ENCODE results near the gene ANKMY2.
A peak's percentile ranks its signal among the peaks of the same experiment; 100 is the strongest.
"Not testable (repeated sequence)": the region's sequence is repeated elsewhere in the genome, so short reads cannot be mapped to it uniquely, and the experiment has no call there.

The ANKMY2 gene

DNA sequence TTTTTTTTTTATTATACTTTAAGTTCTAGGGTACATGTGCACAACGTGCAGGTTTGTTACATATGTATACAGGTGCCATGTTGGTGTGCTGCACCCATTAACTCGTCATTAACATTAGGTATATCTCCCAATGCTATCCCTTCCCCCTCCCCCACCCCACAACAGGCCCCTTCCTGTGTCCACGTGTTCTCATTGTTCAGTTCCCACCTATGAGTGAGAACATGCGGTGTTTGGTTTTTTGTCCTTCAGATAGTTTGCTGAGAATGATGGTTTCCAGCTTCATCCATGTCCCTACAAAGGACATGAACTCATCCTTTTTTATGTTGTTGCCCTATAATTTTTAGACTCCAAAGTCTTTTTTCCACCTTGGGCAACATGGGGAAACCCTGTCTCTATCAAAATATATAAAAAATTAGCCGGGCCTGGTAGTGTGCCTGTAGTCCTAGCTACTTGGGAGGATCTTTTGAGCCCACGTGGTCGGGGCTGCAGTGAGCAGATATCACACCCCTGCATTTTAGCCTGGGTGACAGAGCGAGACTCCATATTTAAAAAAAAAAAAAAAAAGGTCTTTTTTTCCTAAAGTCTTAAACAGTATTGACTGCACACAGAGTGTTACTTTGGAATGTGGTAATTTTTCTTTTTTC lies 14.4 kb upstream of the ANKMY2 start:
- not testable (repeated sequence) for DNase-seq (ENCODE audit: low read depth in 2 of 2)

DNA sequence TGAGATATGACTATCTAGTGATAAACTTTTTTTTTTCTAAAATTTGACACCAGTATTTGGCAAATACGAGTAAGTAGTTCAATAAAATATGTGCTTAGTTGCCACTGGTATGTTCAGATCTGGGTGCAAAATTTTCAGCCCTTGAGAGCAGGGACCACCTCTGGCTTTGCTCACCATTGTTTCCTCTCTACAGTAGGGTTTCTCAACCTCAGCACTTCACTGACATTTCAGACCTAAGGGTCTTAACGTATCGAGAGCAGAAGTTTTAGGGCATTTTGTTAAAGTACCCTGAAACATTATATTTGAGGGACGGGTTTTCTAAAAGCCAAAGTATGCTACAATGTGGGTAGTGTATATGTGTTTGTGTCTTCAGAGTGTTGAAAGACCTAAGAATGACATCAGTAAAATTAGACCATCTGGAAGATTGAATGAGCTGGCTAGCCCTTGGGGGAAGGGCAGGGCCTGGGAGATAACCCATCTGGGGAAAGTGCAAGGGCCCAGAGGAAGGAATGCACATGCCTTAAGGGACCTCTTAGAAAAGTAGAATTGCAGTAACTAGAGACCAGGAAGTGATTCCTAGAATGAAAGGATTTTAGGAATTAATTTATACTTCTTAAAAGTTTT lies 12.2 kb upstream of the ANKMY2 start:
- DNase-seq (ENCODE audit: low read depth in 2 of 2), result no peak

DNA sequence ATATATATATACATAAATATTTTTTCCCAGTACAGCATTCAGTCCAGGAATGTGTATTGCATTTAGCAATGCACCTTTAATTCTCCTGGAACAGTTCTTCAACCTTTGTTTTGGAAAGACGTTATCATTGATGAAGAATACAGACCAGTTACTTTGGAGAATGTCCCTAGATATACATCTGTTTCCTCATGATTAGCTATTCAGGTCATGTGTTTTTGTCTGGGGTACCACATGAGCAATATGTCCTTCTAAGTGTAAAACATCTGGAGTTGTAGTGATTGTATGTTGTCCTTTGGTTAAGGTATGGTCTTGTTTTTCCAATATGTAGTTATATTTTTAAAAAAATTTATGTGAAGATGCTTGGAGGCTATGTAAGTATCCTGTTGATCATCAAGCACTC lies 10.6 kb upstream of the ANKMY2 start:
- DNase-seq (ENCODE audit: low read depth in 2 of 2), result no peak

DNA sequence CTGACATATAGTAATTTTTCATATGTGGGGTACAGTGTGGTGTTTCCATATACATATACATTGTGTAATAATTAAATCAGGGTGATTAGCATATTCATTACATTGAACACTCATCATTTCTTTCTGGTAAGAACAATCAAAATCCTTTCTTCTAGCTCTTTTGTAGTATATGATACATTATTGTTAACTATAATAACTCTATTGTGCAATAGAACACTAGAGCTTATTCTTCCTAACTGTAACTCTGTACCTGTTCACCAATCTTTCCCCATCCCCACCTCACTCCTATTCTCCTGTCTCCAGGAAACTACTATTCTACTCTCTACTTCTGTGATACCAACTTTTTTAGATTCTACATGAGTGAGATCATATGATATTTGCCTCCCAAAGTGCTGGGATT lies 9.8 kb upstream of the ANKMY2 start:
- no peak for DNase-seq (ENCODE audit: low read depth in 2 of 2)

DNA sequence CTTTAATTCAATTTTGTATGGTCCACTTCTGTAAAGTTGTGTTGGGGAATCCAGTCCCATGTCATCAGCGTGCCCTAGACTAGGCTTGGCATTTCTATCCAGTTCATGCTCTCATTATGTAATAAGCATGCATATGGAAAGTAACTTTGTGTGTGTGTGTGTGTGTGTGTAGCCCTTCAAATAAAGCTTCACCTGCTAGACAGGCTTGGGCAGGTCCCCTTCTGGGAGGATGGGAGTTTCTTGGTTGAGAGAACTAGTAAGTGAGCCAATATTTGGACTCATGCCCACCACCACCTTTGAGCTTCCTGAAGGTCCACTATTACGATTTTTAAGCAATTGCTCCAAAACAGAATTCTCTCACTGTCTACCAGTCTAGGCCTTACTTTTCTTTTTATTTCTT lies 7.3 kb upstream of the ANKMY2 start:
- DNase-seq (ENCODE audit: low read depth in 2 of 2), result no peak

DNA sequence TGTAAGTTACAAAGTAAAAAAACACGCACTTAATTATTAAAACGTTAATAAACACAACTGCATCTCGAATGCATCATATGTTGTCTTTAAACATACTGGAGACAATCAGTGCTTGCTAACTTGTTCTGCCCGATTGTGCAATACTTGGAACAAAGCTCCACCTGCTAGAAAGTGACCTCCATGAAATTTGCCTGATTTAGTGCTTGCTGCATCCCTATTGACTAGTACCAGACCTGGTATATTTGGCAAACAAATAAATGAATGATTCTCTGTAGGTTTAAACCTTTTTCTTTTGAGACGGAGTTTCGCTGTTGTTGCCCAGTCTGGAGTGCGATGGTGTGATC lies 6.7 kb upstream of the ANKMY2 start:
- DNase-seq (ENCODE audit: low read depth in 2 of 2), result no peak

DNA sequence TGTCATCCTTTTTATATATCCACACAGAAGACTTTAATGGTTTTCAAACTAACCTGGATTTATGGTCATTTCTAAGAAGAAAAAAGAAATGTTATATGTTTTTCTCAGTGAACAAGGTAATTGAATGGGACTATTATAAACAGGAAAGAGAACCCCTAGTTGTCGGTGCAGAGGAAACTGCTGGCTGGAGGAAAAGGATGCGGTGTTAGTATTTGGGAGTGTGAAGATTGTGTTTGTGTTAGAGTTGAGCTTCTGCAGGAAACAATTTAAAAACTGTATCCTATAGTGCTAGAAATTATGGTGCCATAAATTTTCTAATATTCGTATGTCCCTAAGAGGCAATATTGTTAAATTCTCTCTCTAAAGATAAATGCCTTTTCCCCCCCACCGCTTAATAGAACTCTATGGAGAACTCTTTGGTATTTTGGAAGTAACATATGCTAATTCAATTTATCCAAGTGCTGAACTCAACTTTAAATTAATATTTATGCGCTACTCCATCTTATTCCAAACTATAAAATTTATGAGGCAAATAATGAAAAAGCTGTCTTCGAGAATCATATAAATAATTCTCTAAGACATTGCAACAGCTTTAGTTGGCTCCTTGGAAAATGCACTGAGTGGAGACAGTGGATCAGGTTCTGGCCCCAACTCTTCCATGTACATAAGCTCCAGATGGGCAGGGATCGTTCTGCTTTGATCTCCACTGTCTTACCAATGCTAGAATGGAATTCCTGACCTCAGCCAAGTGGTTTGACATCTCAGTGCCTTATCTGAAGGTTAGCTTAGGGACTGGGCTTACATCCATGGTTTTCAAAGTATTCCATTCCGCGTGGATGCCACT lies 6.1 kb upstream of the ANKMY2 start:
- no peak for DNase-seq (ENCODE audit: low read depth in 2 of 2)

DNA sequence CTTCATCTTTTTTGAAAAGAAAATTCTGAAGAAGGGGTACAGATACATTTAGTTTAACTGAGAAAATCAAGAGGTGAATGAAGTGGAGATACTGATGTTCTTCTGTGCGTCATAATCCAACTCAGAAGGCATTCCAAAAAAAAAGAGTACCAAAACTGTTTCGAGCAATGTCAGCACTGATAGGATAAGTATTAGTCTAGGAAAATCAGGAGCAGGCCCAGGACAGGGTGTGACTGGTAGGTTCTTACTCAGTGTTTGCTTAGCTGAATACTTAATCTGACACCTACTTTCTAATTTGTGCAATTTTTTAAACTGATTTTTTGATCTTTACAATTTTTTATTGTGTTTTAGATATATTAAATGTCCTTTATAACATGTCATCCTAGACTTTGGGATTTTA lies 4.7 kb upstream of the ANKMY2 start:
- no peak for DNase-seq (ENCODE audit: low read depth in 2 of 2)

DNA sequence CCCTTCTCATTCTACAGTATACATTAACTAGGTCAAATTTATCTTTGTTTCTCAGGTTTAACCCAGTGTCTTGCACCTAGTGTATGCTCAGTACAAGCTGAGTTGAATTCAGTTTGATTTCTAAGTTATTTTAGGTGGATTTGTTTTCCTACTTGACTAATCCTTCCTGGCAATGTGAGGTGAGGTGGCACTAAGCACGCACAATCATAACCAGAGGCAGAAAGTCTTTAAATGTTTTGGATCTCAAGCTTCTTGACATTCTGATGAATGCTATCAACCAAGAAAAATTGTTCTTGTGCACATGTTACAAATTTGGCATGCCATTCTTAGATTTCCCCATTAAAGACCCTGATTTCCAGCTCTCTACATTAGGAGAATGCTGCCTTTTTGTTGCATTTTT lies 3.6 kb upstream of the ANKMY2 start:
- no peak for DNase-seq (ENCODE audit: low read depth in 2 of 2)

DNA sequence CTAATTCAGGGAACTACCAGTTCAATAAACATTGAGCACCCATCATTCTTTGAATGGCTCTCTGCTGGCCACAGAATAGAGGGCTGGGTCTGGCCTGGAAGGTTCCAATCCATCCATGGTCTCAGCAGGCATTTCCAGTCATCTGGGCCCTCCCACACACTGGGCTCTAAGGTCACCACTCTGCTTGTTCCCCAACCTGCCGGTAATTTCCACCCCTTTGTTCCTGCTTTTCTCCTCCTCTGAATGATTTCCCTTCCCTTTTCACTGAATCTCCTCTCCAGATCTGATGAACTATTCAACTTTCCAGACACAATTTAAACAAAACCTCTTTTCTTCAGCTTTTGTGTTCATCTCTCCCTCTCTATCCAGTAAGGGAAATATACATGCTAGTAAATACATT lies 3.0 kb upstream of the ANKMY2 start:
- no peak for DNase-seq (ENCODE audit: low read depth in 2 of 2)

DNA sequence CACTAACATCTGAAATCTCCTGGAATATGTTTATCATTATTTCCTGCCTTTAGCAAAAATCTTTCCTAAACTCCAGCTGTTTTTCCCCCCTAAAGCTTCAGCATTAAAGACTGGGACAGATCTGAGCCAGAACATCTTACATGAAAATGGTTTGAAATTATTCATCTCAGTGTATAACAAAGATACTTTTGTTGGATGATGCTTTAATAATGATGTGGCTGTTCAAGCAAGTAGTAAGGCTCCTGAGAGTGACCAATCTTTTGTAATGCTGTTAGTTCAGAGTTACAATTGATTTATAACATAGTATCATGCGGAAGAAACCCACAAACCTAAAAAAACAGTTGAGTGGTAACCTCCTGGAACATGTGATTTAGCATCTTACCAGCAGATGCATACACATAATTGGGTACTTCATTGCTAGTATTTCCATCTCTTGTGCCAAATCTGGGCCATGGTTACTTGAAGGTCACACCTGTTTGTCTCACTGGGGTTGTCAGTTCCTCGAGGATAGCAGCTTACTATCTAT lies 1.9 kb upstream of the ANKMY2 start:
- DNase-seq (ENCODE audit: low read depth in 2 of 2), result no peak

DNA sequence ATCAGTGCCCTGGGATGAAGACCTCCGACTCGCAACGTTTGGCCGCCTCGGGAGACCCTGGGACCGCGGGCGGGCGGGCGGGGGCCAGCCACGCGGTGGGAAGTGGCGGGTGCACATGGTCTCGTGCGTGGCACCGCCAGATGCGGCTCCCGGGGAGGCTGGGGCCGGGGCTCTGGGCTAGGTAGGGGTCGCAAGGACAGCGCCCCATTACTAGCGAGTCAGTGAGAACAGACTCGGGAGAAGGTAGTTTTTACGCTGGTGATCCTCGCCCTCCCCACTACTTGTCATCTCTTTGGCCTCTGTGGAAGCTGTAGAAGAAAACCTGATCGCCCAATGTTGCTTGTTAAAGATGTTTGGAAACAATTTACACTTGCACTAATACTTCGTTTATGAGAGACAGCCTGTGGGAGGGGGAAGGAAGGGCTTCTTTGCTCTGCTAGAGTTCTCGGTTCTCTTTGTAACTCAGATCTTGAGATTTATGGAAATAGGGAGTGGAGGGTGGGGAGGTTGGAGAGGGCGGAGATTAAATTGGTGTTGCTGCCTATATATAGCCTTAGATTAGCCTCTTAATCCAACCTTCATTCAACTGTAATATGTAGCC lies 1.0 kb upstream of the ANKMY2 start:
- DNase-seq (ENCODE audit: low read depth in 2 of 2), result peak; percentile 14 to 34

DNA sequence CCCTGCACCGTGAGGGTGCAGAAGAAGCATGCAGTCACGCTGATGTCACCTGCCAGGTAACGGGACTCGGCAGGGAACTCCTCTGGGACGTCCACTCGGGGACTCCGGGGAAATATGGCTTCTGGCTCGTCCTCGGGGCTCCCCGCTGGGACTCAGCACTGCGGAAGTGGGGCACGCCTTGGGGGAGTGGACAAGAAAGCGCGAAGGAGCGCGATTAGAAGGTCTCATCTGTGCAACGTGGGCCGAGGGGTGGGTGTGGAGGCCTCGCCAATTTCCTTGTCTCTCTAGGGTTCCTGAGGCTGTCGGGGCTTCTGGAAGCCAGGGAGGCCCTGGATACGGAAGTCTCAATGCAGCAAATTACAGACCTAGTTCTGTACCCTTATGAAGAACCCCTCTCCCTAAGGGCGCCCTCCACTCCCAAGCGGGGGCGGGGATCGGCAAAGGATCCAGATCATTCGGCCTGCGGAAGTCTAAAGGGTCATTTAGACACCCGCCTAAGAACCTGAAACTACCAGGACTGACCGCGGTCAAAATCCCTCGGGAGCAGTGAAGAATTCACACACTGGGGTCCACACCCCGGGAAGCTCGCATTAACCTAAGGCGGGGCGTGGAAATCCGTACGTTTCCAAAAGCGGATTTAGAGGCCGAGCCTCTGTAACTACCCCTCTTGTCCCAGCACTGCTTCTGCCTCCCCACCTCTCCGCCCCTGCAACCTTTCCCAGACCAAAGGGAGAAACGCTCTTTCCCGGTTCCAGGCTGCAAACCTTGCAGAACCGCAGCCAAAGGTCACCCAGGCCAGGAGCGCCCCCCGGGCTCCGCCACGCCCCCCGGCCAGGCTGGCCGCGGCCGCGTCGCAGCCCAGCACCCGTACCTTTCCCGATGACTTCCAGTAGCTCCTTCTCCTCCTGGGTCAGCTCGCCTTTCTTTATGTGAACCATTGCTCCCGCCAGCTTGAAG lies 640 bp downstream of the ANKMY2 start:
- DNase-seq (ENCODE audit: low read depth in 2 of 2), result peak; percentile 24 to 44

DNA sequence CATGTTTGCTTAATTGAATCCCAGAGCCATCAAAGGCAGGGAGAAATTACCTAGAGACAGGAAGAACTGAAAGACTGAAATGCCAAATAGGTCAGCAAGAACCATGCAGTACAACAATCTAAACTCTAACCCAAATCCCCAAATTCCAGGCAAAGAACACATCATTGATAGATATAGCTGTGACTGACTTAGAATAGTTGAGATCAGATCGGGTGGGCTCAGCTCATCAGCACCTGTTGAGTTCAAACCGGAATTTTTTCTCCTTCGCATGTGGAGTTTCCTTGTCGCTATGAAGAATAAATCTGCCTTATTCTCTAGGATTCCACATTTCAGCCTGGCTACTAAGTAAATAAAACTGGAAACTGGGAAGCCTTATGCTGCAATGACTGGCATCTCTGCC lies 1.4 kb downstream of the ANKMY2 start:
- no peak for DNase-seq (ENCODE audit: low read depth in 2 of 2)

DNA sequence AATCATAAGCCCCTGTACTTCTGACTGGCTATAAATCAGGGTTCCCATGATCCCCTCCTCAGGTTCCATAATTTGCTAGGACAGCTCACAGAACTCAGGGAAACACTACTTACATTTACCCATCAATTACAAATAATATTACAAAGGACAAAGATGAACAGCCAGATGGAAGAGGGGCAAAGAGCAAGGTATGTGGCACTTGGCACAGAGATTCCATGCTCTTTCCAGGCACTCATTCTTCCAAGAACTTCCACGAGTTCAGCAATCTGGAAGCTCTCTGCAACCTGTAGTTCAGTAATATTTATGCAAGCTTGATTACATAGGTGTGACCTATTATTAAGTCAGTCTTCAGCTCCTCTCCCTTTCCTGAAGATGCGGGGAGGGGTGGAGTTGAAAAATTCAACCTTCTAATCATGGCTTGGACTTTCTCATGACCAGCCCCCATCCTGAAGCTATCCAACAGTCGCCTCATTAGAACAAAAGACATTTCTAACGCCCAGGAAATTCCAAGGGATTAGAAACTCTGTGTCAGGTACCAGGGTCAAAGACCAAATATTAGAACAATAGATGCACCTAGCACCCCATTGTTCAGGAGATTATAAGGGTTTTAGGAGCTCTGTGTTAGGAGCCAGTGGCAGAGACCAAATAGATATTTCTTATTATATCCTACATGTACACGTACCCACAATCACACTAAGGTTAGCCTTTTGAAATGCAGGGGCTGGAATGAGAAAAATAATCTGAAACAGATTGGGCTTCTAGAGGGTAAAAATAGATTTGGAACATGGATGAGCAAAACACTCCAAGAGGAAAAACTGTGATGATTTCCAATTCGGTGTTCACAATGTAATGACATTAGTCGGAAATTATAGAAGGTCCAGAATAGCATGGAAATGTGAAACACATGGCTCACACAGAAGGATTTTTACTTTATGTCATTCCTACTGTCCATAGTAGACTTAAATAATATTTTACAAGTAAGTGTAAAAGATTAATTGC lies 7.0 kb downstream of the ANKMY2 start:
- DNase-seq (ENCODE audit: low read depth in 2 of 2), result no peak

DNA sequence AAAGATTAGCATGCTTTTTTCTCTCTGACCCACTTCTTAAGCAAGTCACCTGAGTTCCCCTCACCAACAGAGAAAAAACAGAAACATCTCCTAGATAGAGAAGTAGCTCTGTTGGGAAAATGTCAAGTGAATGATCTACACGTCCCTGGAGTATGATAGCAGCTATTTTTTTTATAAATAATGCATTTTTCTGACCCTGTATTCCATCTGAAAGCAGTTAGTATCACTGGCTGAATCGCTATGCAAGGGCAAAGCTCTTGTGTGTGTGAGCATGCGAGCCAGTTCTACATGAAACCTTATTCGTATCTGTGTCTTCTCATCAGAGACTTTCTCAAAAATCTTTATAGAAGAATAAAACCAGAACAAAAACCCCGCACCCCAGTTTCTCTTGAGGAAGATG lies 8.2 kb downstream of the ANKMY2 start:
- no peak for DNase-seq (ENCODE audit: low read depth in 2 of 2)

DNA sequence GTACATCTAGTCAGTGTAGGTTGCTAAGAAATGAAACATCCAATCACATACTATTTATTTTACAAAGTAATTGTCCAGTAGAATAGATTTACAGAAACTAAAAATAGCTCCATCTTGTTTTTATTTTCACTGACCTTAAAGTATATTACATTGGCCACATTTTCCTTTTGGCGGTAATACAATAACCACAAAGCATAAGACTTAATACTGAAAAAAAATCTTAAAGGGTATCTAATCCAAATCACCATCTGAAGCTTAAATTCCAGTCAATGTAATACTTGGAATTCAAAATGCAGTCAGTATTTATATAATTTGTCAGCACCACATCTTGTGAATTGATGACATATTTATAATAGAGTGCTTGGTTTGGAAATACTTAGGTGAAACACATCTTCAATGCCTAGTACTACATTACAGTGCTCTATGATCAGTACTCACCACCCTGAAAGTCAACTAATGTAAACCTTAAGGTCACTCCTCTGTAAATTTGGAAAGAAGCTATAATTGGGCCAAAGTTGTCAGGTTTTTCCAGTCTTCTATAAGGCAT lies 8.9 kb downstream of the ANKMY2 start:
- DNase-seq (ENCODE audit: low read depth in 2 of 2), result no peak

DNA sequence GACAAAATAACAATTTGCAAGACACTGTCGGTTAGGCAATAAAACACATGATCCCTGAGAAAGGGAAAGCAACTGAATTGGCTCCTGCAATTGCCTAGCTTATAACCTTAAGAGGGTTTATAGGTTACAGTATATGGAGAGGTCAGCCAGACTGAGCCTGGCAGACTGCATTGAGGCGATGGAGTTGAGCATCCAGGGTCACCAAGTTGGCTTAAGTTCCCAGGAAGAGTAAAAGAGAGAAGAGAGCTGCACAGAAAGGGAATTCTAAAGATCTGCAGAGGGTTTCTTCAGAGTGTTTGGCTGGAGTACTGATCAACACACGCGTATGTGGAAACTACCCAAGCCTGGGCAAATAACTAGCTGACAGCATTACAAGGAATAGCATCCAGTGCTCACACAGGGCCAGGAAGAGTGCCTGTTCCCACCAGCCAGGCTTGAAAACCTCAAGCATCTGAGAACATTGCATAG lies 11.2 kb downstream of the ANKMY2 start:
- no peak for DNase-seq (ENCODE audit: low read depth in 2 of 2)

DNA sequence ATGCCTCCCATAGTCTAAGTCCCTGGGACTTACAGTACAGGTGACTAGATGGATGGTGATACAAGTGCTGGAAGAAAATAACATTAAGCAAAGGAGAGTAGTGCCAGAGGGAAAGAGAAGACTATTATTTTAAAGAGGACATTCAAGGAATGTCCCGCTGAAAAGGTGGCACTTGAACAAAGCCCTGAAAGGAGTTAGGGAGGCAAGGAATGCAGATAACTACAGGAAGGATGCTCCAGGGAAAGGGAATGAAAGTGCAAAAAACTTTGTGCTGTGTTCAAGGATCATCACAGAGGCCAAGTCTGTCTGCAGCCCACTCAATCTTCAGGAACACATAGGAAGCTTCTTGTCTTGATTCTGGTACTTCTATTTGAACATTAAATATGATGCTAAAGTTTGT lies 14.9 kb downstream of the ANKMY2 start:
- no peak for DNase-seq (ENCODE audit: low read depth in 2 of 2)

DNA sequence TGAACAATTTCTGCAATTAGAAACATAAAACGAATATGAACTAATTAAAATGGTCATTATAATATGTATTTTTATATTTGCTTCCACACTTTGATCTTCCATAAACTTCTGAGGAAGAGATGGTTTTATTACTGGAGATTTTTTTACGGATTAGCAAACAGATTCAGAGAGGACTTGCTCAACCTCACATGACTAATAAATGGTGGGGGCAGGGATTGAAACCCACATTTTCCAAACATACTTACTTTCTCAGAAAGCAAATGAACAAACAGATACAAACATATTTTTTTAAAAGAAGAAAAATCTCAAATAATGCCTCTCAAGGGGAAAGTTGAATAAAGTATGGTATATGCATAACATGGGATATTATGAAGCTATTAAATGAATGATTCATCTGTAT lies 18.3 kb downstream of the ANKMY2 start:
- DNase-seq (ENCODE audit: low read depth in 2 of 2), result no peak

All from stimulated activated CD4-positive, alpha-beta T cell treated with anti-CD3 and anti-CD28 coated beads, Interleukin-4, amount 100 ng/mL, for 48 hours (primary cell).